ENCODE results near the gene HEPH.

HEPH gene

DNA sequence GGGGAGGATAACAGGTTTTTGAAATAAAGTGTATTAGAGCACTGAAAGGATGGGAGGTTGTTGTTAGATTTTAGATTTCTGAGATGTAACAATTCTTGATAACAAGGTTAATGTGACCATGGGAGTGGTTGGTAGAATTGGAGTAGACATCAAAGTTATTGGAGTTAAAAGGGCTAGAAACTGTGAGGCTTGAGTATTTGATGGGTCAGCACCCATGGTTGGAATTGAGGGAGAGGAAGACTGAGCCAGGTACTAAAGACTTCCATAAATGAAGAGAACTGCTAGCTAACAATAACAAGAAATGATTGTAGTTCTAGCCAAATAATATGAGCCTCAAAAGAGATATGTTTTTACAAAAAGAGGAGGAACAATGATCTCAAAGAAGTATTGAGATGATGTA lies 98.8 kb downstream of the HEPH start:
- Histone ChIP-seq H3K9ac (ENCODE audit: low read length) (no peak overlapping the region), H3K9me2 (replicated peaks; ENCODE audit: insufficient read depth, low read length) (no peaks in the 10 kb centered on the region), H3K27ac (ENCODE audit: low read length) (no peak overlapping the region), H3K4me3 (ENCODE audit: low read length) (no peak overlapping the region), H4K20me1 (ENCODE audit: insufficient read depth, low read length) (no peaks in the 10 kb centered on the region), H3K4me2 (ENCODE audit: low read depth, low read length) (no peak overlapping the region), H3K9me3 (replicated peaks; ENCODE audit: insufficient read depth, low read length) (no peaks in the 10 kb centered on the region), H3K79me2 (ENCODE audit: low read length) (no peaks in the 10 kb centered on the region), H3K4me1 (ENCODE audit: low read length) (no peaks in the 10 kb centered on the region), H3K36me3 (replicated peaks; ENCODE audit: insufficient read depth, low read length) (no peaks in the 10 kb centered on the region), H2AFZ (ENCODE audit: low read length) (no peak overlapping the region), H3K27me3 (replicated peaks; ENCODE audit: insufficient read depth, low read length) (no peaks in the 10 kb centered on the region), H3F3A (ENCODE audit: insufficient read depth, low read length) (no peaks in the 10 kb centered on the region)
- DNase-seq = no peak
- TF ChIP-seq, protein P1, sequence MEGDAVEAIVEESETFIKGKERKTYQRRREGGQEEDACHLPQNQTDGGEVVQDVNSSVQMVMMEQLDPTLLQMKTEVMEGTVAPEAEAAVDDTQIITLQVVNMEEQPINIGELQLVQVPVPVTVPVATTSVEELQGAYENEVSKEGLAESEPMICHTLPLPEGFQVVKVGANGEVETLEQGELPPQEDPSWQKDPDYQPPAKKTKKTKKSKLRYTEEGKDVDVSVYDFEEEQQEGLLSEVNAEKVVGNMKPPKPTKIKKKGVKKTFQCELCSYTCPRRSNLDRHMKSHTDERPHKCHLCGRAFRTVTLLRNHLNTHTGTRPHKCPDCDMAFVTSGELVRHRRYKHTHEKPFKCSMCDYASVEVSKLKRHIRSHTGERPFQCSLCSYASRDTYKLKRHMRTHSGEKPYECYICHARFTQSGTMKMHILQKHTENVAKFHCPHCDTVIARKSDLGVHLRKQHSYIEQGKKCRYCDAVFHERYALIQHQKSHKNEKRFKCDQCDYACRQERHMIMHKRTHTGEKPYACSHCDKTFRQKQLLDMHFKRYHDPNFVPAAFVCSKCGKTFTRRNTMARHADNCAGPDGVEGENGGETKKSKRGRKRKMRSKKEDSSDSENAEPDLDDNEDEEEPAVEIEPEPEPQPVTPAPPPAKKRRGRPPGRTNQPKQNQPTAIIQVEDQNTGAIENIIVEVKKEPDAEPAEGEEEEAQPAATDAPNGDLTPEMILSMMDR (IDR thresholded peaks at IDR 0.05; ENCODE audit: low read length) = no peak
- TF ChIP-seq EZH2 (optimal IDR thresholded peaks at IDR 0.05; ENCODE audit: low read depth, low read length) = no peak
- no peak for TF ChIP-seq EZH2phosphoT487 (IDR thresholded peaks at IDR 0.05; ENCODE audit: low read length)
